Amniotic stem cell (primary cell): ENCODE data around the gene SHISA6.
"Not testable (repeated sequence)": the region's sequence is repeated elsewhere in the genome, so short reads cannot be mapped to it uniquely, and the experiment has no call there.

Experiments
- DNase-seq: peaks from one replicate; lab custom pipeline; 2025; lab: John Stamatoyannopoulos, UW

The SHISA6 gene

GRCh38 chr17:11267999-11268575 lies 27.1 kb downstream of the SHISA6 start:
- DNase-seq: no peak

GRCh38 chr17:11269210-11269609 lies 28.2 kb downstream of the SHISA6 start:
- DNase-seq: no peak

- DNase-seq: no peak
These were observed 31.2 kb downstream of the SHISA6 start for GRCh38 chr17:11272191-11272590.

- no peak for DNase-seq
These were observed 32.6 kb downstream of the SHISA6 start for GRCh38 chr17:11273596-11273995.

GRCh38 chr17:11274106-11274505 lies 33.1 kb downstream of the SHISA6 start:
- no peak for DNase-seq

- no peak for DNase-seq
These were observed 35.5 kb downstream of the SHISA6 start for GRCh38 chr17:11276486-11276885.

- DNase-seq: no peak
These were observed 37.4 kb downstream of the SHISA6 start for GRCh38 chr17:11278186-11278991.

- DNase-seq: no peak
These were observed 37.9 kb downstream of the SHISA6 start for GRCh38 chr17:11278992-11279270.

- no peak for DNase-seq
These were observed 38.8 kb downstream of the SHISA6 start for GRCh38 chr17:11279776-11280344.

GRCh38 chr17:11282586-11282985 lies 41.6 kb downstream of the SHISA6 start:
- no peak for DNase-seq

GRCh38 chr17:11284811-11285210 lies 43.8 kb downstream of the SHISA6 start:
- no peak for DNase-seq

GRCh38 chr17:11285946-11286345 lies 44.9 kb downstream of the SHISA6 start:
- DNase-seq: no peak

- DNase-seq: no peak
These were observed 46.8 kb downstream of the SHISA6 start for GRCh38 chr17:11287791-11288190.

GRCh38 chr17:11290814-11291213 lies 49.8 kb downstream of the SHISA6 start:
- no peak for DNase-seq

GRCh38 chr17:11292491-11292890 lies 51.5 kb downstream of the SHISA6 start:
- no peak for DNase-seq

GRCh38 chr17:11293480-11293879 lies 52.5 kb downstream of the SHISA6 start:
- DNase-seq: no peak

- DNase-seq: no peak
These were observed 53.8 kb downstream of the SHISA6 start for GRCh38 chr17:11294826-11295225.

GRCh38 chr17:11296994-11297393 lies 56.0 kb downstream of the SHISA6 start:
- no peak for DNase-seq

GRCh38 chr17:11298401-11298800 lies 57.4 kb downstream of the SHISA6 start:
- no peak for DNase-seq

- no peak for DNase-seq
These were observed 59.2 kb downstream of the SHISA6 start for GRCh38 chr17:11300201-11300600.

- no peak for DNase-seq
These were observed 59.7 kb downstream of the SHISA6 start for GRCh38 chr17:11300738-11301137.

- not testable (repeated sequence) for DNase-seq
These were observed 60.9 kb downstream of the SHISA6 start for GRCh38 chr17:11301874-11302273.

- DNase-seq: no peak
These were observed 61.6 kb downstream of the SHISA6 start for GRCh38 chr17:11302401-11303186.
